ENCODE measurements around the gene TRIM74.
"Not testable (repeated sequence)": the region's sequence is repeated elsewhere in the genome, so short reads cannot be mapped to it uniquely, and the experiment has no call there.

- not testable (repeated sequence) for TF ChIP-seq CTCF (IDR thresholded peaks at IDR 0.05 in 2 of 3, conservative IDR thresholded peaks at IDR 0.05 in 1 of 3; ENCODE audit: borderline replicate concordance in 1 of 3, insufficient read depth in 1 of 3, low read depth in 2 of 3, low read length in 2 of 3); POLR2A (IDR thresholded peaks at IDR 0.05; ENCODE audit: borderline replicate concordance, extremely low read depth, insufficient read depth, insufficient read length); REST (IDR thresholded peaks at IDR 0.05; ENCODE audit: low read depth); POLR2AphosphoS5 (IDR thresholded peaks at IDR 0.05; ENCODE audit: low read depth, low read length); CEBPB (IDR thresholded peaks at IDR 0.05; ENCODE audit: low read depth); ZFX (IDR thresholded peaks at IDR 0.05); CBX3 (IDR thresholded peaks at IDR 0.05; ENCODE audit: low read depth); EZH2phosphoT487 (IDR thresholded peaks at IDR 0.05; ENCODE audit: borderline replicate concordance)
These were observed 11.1 kb upstream of the TRIM74 start for GRCh38 chr7:72980382-72980781.
